GM12892 (cell line): ENCODE data around the gene ALG8.

Source experiments
- POLR2A ChIP-seq: IDR thresholded peaks from 2 replicates; pipeline ENCODE4 v1.6.1; 2011; ENCODE audit warnings: low read depth, low read length, control low read depth
- POLR2AphosphoS5 ChIP-seq: IDR thresholded peaks from 2 replicates; pipeline ENCODE4 v1.6.1; 2011; ENCODE audit warnings: low read depth, low read length, control low read depth
- TAF1 ChIP-seq: IDR thresholded peaks from 2 replicates; pipeline ENCODE4 v1.6.1; 2011; ENCODE audit warnings: low read depth, mild to moderate bottlenecking, control low read depth, low read length, borderline replicate concordance

- TF ChIP-seq POLR2A (no peak), POLR2AphosphoS5 (no peak), TAF1 (no peak)
Observed at GRCh38 chr11:78072455-78072854, 67.0 kb downstream of the ALG8 start.
